ENCODE measurements around the gene CD8B.

DNA sequence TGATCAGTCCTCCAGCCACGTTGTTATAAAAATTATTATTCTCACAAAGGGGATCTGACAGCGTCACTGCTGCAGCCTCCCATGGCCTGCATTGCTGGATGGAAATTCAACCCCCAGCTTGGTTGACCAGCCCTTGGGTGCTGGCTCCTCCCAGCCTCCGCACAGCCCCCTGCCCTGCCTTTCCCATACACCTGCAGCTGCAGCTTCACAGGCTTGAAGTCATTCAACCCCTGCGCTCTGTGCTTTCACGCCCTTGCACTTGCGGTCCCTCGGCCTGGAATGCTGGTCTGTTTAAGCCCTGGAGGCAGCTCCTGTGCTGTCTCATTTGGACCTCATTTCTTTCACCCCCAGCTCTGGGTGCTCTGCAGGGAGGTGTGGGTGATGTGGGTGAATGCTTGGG, 70.1 kb downstream of the CD8B start:
- TF ChIP-seq KDM5A (IDR thresholded peaks at IDR 0.05; ENCODE audit: low read length) (no peak), POLR2AphosphoS5 (IDR thresholded peaks at IDR 0.05; ENCODE audit: low read depth, low read length) (no peak), E2F6 (IDR thresholded peaks at IDR 0.05) (peak; percentile 79), EZH2 (IDR thresholded peaks at IDR 0.05; ENCODE audit: low read depth, low read length, severe bottlenecking) (no peak), TAF1 (IDR thresholded peaks at IDR 0.05; ENCODE audit: low read depth, low read length) (no peak), CBX8 (IDR thresholded peaks at IDR 0.05; ENCODE audit: borderline replicate concordance, low read depth, low read length) (no peak), GTF2F1 (IDR thresholded peaks at IDR 0.05; ENCODE audit: borderline replicate concordance, low read depth, low read length) (no peak), POLR2A (IDR thresholded peaks at IDR 0.05; ENCODE audit: control extremely low read depth in 1 of 2, low read depth in 2 of 2, low read length in 2 of 2) (no peak)
- TF ChIP-seq, protein P1, sequence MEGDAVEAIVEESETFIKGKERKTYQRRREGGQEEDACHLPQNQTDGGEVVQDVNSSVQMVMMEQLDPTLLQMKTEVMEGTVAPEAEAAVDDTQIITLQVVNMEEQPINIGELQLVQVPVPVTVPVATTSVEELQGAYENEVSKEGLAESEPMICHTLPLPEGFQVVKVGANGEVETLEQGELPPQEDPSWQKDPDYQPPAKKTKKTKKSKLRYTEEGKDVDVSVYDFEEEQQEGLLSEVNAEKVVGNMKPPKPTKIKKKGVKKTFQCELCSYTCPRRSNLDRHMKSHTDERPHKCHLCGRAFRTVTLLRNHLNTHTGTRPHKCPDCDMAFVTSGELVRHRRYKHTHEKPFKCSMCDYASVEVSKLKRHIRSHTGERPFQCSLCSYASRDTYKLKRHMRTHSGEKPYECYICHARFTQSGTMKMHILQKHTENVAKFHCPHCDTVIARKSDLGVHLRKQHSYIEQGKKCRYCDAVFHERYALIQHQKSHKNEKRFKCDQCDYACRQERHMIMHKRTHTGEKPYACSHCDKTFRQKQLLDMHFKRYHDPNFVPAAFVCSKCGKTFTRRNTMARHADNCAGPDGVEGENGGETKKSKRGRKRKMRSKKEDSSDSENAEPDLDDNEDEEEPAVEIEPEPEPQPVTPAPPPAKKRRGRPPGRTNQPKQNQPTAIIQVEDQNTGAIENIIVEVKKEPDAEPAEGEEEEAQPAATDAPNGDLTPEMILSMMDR (IDR thresholded peaks at IDR 0.05; ENCODE audit: control extremely low read depth in 1 of 3, insufficient read depth in 1 of 3, low read depth in 1 of 3, low read length in 3 of 3), result no peak

Data from H1 (cell line).